Ovary (tissue), 10 donors: ENCODE data around the gene MYL12A. TPM values are rescaled to one million over a fixed set of nuclear protein-coding genes. Genes with fewer than 3 reads are reported as not detected.
"Not testable (repeated sequence)": the region's sequence is repeated elsewhere in the genome, so short reads cannot be mapped to it uniquely, and the experiment has no call there.

Experiments used
- DNase-seq, 5 donors: peaks; one replicate each; pipeline ENCODE4 v3.0.0-alpha.2; 2019 to 2020
- H3K27ac ChIP-seq, 2 donors: fragments of 200-600 bp; one replicate each; pipeline versions ENCODE4 v1.5.1 to v1.8.0; 2019 to 2022
- H3K27me3 ChIP-seq: fragments of 200-600 bp; one replicate; pipeline ENCODE4 v1.8.0; 2022
- H3K36me3 ChIP-seq: fragments of 200-600 bp; sonication (generic); one replicate; pipeline ENCODE4 v1.5.1; 2019
- H3K4me1 ChIP-seq: one replicate; pipeline ENCODE4 v1.8.1; 2013; ENCODE audit warnings: mild to moderate bottlenecking, moderate library complexity; ENCODE audit not compliant: insufficient read depth
- H3K4me3 ChIP-seq: fragments of 200-600 bp; sonication (generic); one replicate; pipeline ENCODE4 v1.5.1; 2017
- H3K9me3 ChIP-seq, 2 donors: fragments of 200-600 bp in 1 of 2; sonication (generic) in 1 of 2; one replicate each; pipeline versions ENCODE4 v1.5.1 to v1.8.1; 2013 to 2019; ENCODE audit warnings: mild to moderate bottlenecking in 1 of 2, moderate library complexity in 1 of 2
- CTCF ChIP-seq, 3 donors: fragments of 450-650 bp in 2 of 3; fragments of 200-600 bp in 1 of 3; IDR thresholded peaks; one replicate each; pipeline versions ENCODE4 v1.5.1 to v1.8.0; 2016 to 2022; ENCODE audit warnings: antibody characterized with exemption in 3 of 3, mild to moderate bottlenecking in 1 of 3
- EP300 ChIP-seq: sonication (generic); formaldehyde crosslinking; IDR thresholded peaks from one replicate; pipeline ENCODE4 v1.6.1; 2017; ENCODE audit warnings: antibody characterized with exemption
- POLR2A ChIP-seq: fragments of 450-650 bp; IDR thresholded peaks from one replicate; pipeline ENCODE4 v1.6.1; 2017; ENCODE audit warnings: antibody characterized with exemption, mild to moderate bottlenecking, moderate library complexity
- WGBS, 3 donors: extraction: QIAGEN DNeasy Blood & Tissue Kit in 1 of 3; methylation state at CpG; one replicate each; pipeline versions ENCODE4 v1.1.5 to v1.1.7; 2013 to 2017; 5-methylcytosine and 5-hydroxymethylcytosine counted together
- intact Hi-C, 4 donors: fragments of 100-400 bp; cut with DNase I; formaldehyde crosslinking; loops; one replicate each; pipeline versions ENCODE4 v1.11.0 to v1.15.1; 2022 to 2023
- long read RNA-seq, 3 donors: library from polyadenylated mRNA in 2 of 3; unstranded in 2 of 3; transcript quantifications; one replicate each; pipeline ENCODE4 v2.0.0 and lab custom pipeline, GENCODE V29; 2021 to 2026
- polyA plus RNA-seq, 2 donors: library from polyadenylated mRNA; stranded (reverse); fragments of 200-250 nt in 1 of 2; fragments of 350-450 nt in 1 of 2; fragmentation: Illumina TruSeq in 1 of 2; extraction: RNeasy Lipid Tissue Mini Kit (QIAGEN cat#74804) in 1 of 2; gene quantifications; one replicate each; pipeline ENCODE4 v1.2.3, GENCODE V29; 2013 to 2014
- total RNA-seq, 7 donors: library from RNA; depleted of rRNA in 2 of 7; stranded (reverse); fragments of >200 nt in 2 of 7; fragmentation: NEBNext Ultra II Directional in 3 of 7; extraction: Animal tissue kit (Norgen Biotek cat#: 25700) in 3 of 7; gene quantifications; one replicate each; pipeline versions ENCODE4 v1.1.0 to v1.2.4, GENCODE V29; 2016 to 2023
- donor health status: DM: no; HTN: no; CAD: no; lungs with moderate emphysema.
- donor health status: DM: no; HTN: no; CAD: no.
- donor health status: Bipolar disorder and iron deficiency.
- donor health status: DM: yes; HTN: yes; CAD: no.
- donor health status: DM: no; HTN: no; CAD: no.
- donor health status: DM: yes; HTN: yes; CAD: no.

Gene MYL12A
- total RNA-seq (100 to 1,000 TPM; 137 to 290 (median 206) TPM), polyA plus RNA-seq (100 to 1,000 TPM; 265 to 595 TPM)
- long read RNA-seq, donor 1, transcript MYL12A-201 (4 exons, 1,229 nt) = major isoform, 221 of 234 reads
- long read RNA-seq, donor 1, transcript MYL12A-212 (1 exons, 738 nt) = minor isoform, 6 of 234 reads
- long read RNA-seq, donor 1, partial matches to known transcripts = 3 of 234 reads
- long read RNA-seq, donor 1, other reads (novel, unspliced or antisense) = 2 of 234 reads
- long read RNA-seq, donor 2, transcript MYL12A-207 (4 exons, 947 nt) = minor isoform, 7 of 173 reads
- long read RNA-seq, donor 2, transcript MYL12A-201 (4 exons, 1,229 nt) = major isoform, 149 of 173 reads
- long read RNA-seq, donor 2, partial matches to known transcripts = 14 of 173 reads
- long read RNA-seq, donor 2, other reads (novel, unspliced or antisense) = 0 of 173 reads
- long read RNA-seq, donor 3, transcript MYL12A-207 (4 exons, 947 nt) = minor isoform, 6 of 206 reads
- long read RNA-seq, donor 3, transcript MYL12A-201 (4 exons, 1,229 nt) = major isoform, 197 of 206 reads
- long read RNA-seq, donor 3, partial matches to known transcripts = 0 of 206 reads
- long read RNA-seq, donor 3, other reads (novel, unspliced or antisense) = 3 of 206 reads

DNA sequence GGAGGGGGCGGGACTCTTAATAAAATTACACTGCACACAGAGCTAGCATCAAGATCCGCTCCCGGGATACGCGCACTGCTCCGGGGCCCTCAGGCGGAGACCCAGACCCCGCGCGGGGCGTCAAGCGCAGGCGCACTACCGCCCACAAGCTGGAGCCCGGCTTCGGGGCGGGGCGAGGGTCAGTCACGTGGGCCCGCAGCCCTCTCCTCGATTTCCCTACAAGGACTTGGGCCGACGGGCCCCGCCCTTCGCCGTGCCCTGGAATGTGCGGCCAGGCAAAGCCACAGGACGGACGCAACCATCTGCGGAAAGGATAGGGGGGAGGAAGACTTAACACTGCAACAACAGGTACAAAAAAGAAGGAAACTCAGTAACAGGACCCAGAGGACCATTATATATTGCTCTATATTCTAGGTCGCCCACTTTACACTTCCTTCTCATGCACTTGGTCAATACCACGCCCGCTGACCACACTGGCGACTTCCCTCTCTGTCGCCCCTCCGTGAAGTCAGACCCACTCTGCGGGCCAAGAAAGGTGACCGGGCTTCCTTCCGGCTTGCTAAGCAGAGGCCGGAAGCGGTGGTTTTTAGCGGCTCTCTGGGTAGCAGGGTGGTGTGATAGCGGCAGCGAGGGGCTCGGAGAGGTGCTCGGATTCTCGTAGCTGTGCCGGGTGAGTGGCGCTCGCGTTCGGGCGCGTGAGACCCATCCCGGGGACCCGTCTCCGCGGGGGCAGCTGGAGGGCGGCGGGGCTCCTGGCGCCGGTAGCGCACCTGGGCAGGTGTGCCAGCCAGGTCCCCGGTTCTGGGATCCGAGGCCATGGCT is at the start of gene MYL12A:
TSS of gene MYL12A (plus strand) at position 562 of the 822 bp plus-strand sequence. CDS start 5,447 bp downstream, outside the sequence.
- H3K9me3 ChIP-seq = no peaks in the 10 kb centered on the region
- DNase-seq = peak; percentile 97 to 99 (median 98)
- peak within 1 kb of the TSS; percentile 99 for H3K4me3 ChIP-seq
- H3K4me1 ChIP-seq = peaks cover 6% of the 10 kb centered on the region
- 0 to 1% (median 1%) methylated on average over 55 to 65 of the region's 65 CpGs for WGBS, 3 donors
- H3K36me3 ChIP-seq = no peaks in the 10 kb centered on the region
- H3K27me3 ChIP-seq = no peaks in the 10 kb centered on the region
- intact Hi-C loops = loop anchor here in 3 of 4 donors (1.0 to 10.0 kb wide), 4 partner anchors 93 to 347 kb away; partner anchors contain the start of gene TGIF1 (in 1 of the 3)
- H3K27ac ChIP-seq = peak within 1 kb of the TSS; percentile 87 to 93
- TF ChIP-seq EP300 = peak; percentile 14
- peak in 2 of 3 donors; percentile 1 to 21 for TF ChIP-seq CTCF (IDR thresholded peaks at IDR 0.05)
- peak; percentile 81 for TF ChIP-seq POLR2A

DNA sequence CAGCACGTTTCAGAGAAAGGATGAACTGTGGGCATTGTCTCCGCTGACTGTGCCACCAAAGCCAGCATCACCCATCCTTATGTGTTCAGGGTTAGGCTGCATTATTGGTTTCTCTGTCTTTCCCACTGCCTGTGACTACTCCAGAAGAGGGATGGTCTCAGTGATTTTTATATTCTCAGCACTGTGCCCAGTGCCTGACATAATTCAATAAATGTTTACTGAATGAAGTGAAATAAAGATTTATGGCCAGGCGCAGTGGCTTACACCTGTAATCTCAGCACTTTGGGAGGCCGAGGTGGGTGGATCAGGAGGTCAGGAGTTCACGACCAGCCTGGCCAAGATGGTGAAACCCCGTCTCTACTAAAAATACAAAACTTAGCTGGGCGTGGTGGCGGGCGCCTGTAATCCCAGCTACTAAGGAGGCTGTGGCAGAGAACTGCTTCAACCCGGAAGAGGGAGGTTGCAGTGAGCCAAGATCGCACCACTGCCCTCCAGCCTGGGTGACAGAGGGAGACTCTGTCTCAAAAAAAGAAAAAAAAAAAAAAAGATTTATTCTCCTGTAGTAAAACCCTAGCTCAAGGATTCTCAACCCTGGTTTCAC is 49.2 kb upstream of the MYL12A start:
- H3K9me3 ChIP-seq, H3K4me3 ChIP-seq, H3K27me3 ChIP-seq, intact Hi-C loops, H3K4me1 ChIP-seq, H3K27ac ChIP-seq, H3K36me3 ChIP-seq, DNase-seq: not testable (repeated sequence)
- WGBS, 3 donors = 88 to 92% (median 92%) methylated on average over 11 of the region's 11 CpGs

- intact Hi-C loops = no loop called here
- TF ChIP-seq CTCF (IDR thresholded peaks at IDR 0.05) = no peak
- no peak for TF ChIP-seq POLR2A
- TF ChIP-seq EP300 = no peak
- Histone ChIP-seq H3K9me3 (no peaks in the 10 kb centered on the region), H3K36me3 (no peaks in the 10 kb centered on the region), H3K4me1 (no peaks in the 10 kb centered on the region), H3K27me3 (no peaks in the 10 kb centered on the region), H3K27ac (no peak overlapping the region), H3K4me3 (no peak overlapping the region)
- no peak for DNase-seq
- WGBS, 3 donors = 18 to 29% (median 27%) methylated on average over 2 of the region's 2 CpGs
Measured at GRCh38 chr18:3199942-3200645, 47.5 kb upstream of the MYL12A start.

DNA sequence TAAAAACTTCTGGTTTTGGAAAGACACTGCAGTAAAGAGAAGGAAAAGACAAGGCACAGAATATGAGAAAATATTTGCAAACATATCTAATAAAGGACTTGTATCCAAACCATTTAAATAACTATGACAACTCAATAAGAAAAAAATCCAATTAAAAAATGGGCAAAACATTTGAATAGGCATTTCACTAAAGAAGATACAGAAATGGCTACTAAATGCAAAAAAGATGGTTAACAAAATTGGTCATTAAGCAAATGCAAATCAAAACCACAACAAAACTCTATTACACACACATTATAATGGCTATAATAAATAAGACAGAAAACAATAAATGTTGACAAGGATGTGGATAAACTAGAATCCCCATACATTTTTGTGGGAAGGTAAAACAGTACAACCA is 42.4 kb upstream of the MYL12A start:
- no peak overlapping the region for H3K4me3 ChIP-seq
- no peaks in the 10 kb centered on the region for H3K27me3 ChIP-seq
- intact Hi-C loops = no loop called here
- H3K27ac ChIP-seq = no peak overlapping the region
- no peaks in the 10 kb centered on the region for H3K36me3 ChIP-seq
- no peaks in the 10 kb centered on the region for H3K4me1 ChIP-seq
- H3K9me3 ChIP-seq = no peaks in the 10 kb centered on the region
- TF ChIP-seq CTCF (IDR thresholded peaks at IDR 0.05) (no peak), EP300 (no peak), POLR2A (no peak)
- no peak for DNase-seq
